ENCODE measurements around the gene CHPF.

Gene CHPF

DNA sequence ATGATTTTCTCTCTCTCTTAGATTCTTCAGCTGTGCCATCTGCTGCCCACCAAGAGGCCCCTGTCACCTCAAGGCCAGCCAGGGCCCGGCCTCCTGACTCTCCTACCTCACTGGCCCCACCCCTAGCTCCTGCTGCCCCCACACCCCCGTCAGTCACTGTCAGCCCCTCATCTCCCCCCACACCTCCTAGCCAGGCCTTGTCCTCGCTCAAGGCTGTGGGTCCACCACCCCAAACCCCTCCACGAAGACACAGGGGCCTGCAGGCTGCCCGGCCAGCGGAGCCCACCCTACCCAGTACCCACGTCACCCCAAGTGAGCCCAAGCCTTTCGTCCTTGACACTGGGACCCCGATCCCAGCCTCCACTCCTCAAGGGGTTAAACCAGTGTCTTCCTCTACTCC lies 54.3 kb downstream of the CHPF start:
- no peak overlapping the region for H3K27ac ChIP-seq (ENCODE audit: low read length)
- no peaks in the 10 kb centered on the region for H3K36me3 ChIP-seq (ENCODE audit: control insufficient read depth, insufficient read depth, low read length)
- peaks cover 10% of the 10 kb centered on the region; the same call in 1 of the 2 replicates for H3K27me3 ChIP-seq (ENCODE audit: control insufficient read depth, insufficient read depth, low read length)
- peaks cover 8% of the 10 kb centered on the region for H3K4me1 ChIP-seq (ENCODE audit: control insufficient read depth, insufficient read depth, low read length)
- no peak overlapping the region for H3K4me3 ChIP-seq (ENCODE audit: low read length)
- no peak for DNase-seq (ENCODE audit: low read depth, low spot score)
- WGBS (ENCODE audit: insufficient coverage, insufficient read length), result no CpG with 5 or more reads among the region's 9 CpGs
- H3K9me3 ChIP-seq (ENCODE audit: control insufficient read depth, insufficient read depth, low read length), result no peaks in the 10 kb centered on the region
